ENCODE results near the gene PNKD.

- TF ChIP-seq CTCF (IDR thresholded peaks at IDR 0.05) (no peak), ZFX (IDR thresholded peaks at IDR 0.05; ENCODE audit: borderline replicate concordance) (no peak)
These were observed 122.1 kb downstream of the PNKD start for GRCh38 chr2:218392459-218392858.

All from 22Rv1 (cell line).